Loucy (cell line): ENCODE results near the gene IL1RAPL2.

ENCODE experiments used
- H2AFZ ChIP-seq: fragments of 200-600 bp; sonication (generic); 2 replicates; pipeline ENCODE4 v1.6.0; 2016; ENCODE audit warnings: antibody characterized with exemption, mild to moderate bottlenecking, low read length, moderate library complexity
- H3F3A ChIP-seq: fragments of 200-600 bp; 2 replicates; pipeline ENCODE4 v1.6.0; 2016; ENCODE audit warnings: antibody characterized with exemption, low read depth, mild to moderate bottlenecking
- H3K27me3 ChIP-seq: fragments of 200-600 bp; sonication (generic); 2 replicates; pipeline ENCODE4 v1.6.1; 2014; ENCODE audit warnings: low read length, mild to moderate bottlenecking; ENCODE audit not compliant: insufficient read depth, poor library complexity, severe bottlenecking
- H3K36me3 ChIP-seq: fragments of 200-600 bp; sonication (generic); 2 replicates; pipeline ENCODE4 v1.6.1; 2016; ENCODE audit warnings: low read length; ENCODE audit not compliant: insufficient read depth
- H3K4me1 ChIP-seq: fragments of 200-600 bp; sonication (generic); 2 replicates; pipeline ENCODE4 v1.5.1; 2014; ENCODE audit warnings: low read length, mild to moderate bottlenecking; ENCODE audit not compliant: insufficient read depth, poor library complexity, severe bottlenecking
- H3K4me2 ChIP-seq: fragments of 200-600 bp; sonication (generic); 2 replicates; pipeline ENCODE4 v1.6.0; 2014; ENCODE audit warnings: antibody characterized with exemption, low read length, low read depth, mild to moderate bottlenecking; ENCODE audit not compliant: poor library complexity, severe bottlenecking
- H3K4me3 ChIP-seq: fragments of 200-600 bp; sonication (generic); 2 replicates; pipeline ENCODE4 v1.5.1; 2014; ENCODE audit warnings: low read length, mild to moderate bottlenecking, mixed read lengths; ENCODE audit not compliant: poor library complexity, severe bottlenecking
- H3K79me2 ChIP-seq: fragments of 200-600 bp; sonication (generic); 2 replicates; pipeline ENCODE4 v1.6.1; 2014; ENCODE audit warnings: low read length; ENCODE audit not compliant: insufficient read depth
- H3K9ac ChIP-seq: fragments of 200-600 bp; sonication (generic); 2 replicates; pipeline ENCODE4 v1.6.0; 2014; ENCODE audit warnings: mild to moderate bottlenecking, low read depth, low read length, moderate library complexity; ENCODE audit not compliant: poor library complexity, severe bottlenecking
- H3K9me2 ChIP-seq: fragments of 200-600 bp; sonication (generic); replicated peaks from 2 replicates; pipeline ENCODE4 v1.6.1; 2016; ENCODE audit warnings: low read depth, low read length, mixed read lengths
- H3K9me3 ChIP-seq: fragments of 200-600 bp; sonication (generic); 2 replicates; pipeline ENCODE4 v1.6.1; 2014; ENCODE audit warnings: mild to moderate bottlenecking, antibody characterized with exemption, low read length, low read depth; ENCODE audit not compliant: insufficient read depth
- H4K20me1 ChIP-seq: fragments of 200-600 bp; sonication (generic); 2 replicates; pipeline ENCODE4 v1.6.0; 2014; ENCODE audit warnings: antibody characterized with exemption, low read length, mild to moderate bottlenecking; ENCODE audit not compliant: insufficient read depth, poor library complexity, severe bottlenecking
- EZH2phosphoT487 ChIP-seq: fragments of 200-600 bp; IDR thresholded peaks from 2 replicates; pipeline ENCODE4 v1.6.1; 2018; ENCODE audit warnings: antibody characterized with exemption, mild to moderate bottlenecking, moderate library complexity, borderline replicate concordance
- TF ChIP-seq, protein P1 (sequence below): fragments of 200-600 bp; sonication (generic); conservative IDR thresholded peaks from 2 replicates; pipeline ENCODE4 v1.5.1; 2014; ENCODE audit warnings: mild to moderate bottlenecking, antibody characterized with exemption, low read length

Gene IL1RAPL2

GRCh38 chrX:105120463-105120862, 554.5 kb downstream of the IL1RAPL2 start:
- H3F3A ChIP-seq: no peaks in the 10 kb centered on the region
- no peaks in the 10 kb centered on the region for H3K9me2 ChIP-seq
- no peaks in the 10 kb centered on the region for H3K4me1 ChIP-seq
- H3K9ac ChIP-seq: no peak overlapping the region
- H4K20me1 ChIP-seq: no peaks in the 10 kb centered on the region
- H3K27me3 ChIP-seq: no peaks in the 10 kb centered on the region
- no peaks in the 10 kb centered on the region for H3K36me3 ChIP-seq
- no peak overlapping the region for H3K4me3 ChIP-seq
- no peak for TF ChIP-seq EZH2phosphoT487
- TF ChIP-seq, protein P1, sequence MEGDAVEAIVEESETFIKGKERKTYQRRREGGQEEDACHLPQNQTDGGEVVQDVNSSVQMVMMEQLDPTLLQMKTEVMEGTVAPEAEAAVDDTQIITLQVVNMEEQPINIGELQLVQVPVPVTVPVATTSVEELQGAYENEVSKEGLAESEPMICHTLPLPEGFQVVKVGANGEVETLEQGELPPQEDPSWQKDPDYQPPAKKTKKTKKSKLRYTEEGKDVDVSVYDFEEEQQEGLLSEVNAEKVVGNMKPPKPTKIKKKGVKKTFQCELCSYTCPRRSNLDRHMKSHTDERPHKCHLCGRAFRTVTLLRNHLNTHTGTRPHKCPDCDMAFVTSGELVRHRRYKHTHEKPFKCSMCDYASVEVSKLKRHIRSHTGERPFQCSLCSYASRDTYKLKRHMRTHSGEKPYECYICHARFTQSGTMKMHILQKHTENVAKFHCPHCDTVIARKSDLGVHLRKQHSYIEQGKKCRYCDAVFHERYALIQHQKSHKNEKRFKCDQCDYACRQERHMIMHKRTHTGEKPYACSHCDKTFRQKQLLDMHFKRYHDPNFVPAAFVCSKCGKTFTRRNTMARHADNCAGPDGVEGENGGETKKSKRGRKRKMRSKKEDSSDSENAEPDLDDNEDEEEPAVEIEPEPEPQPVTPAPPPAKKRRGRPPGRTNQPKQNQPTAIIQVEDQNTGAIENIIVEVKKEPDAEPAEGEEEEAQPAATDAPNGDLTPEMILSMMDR: no peak
- no peaks in the 10 kb centered on the region for H3K9me3 ChIP-seq
- H3K4me2 ChIP-seq: no peak overlapping the region
- H2AFZ ChIP-seq: no peak overlapping the region
- no peaks in the 10 kb centered on the region for H3K79me2 ChIP-seq

DNA sequence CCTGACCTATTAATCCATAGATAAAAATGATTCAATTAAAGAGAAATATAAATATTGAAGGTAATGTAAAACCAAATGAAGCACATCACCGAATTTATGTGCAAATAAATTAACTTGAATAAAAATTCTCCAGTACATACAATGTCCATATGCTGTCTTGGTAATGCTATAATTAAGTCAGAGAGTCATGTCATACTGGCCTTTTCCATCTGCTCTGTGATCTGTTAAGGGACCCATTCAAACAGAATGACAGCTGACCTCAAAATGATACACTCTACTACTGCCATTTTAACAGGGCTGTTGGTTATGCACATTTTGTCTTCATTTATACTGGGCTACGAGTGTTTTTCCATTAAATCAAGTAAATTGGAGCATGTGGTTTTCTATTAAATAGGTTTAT, 555.2 kb downstream of the IL1RAPL2 start:
- no peaks in the 10 kb centered on the region for H4K20me1 ChIP-seq
- H3K4me1 ChIP-seq: no peaks in the 10 kb centered on the region
- H3K9me2 ChIP-seq: no peaks in the 10 kb centered on the region
- no peak overlapping the region for H3K9ac ChIP-seq
- no peaks in the 10 kb centered on the region for H3K36me3 ChIP-seq
- H3K27me3 ChIP-seq: no peaks in the 10 kb centered on the region
- H3K79me2 ChIP-seq: no peaks in the 10 kb centered on the region
- H3K4me3 ChIP-seq: no peak overlapping the region
- TF ChIP-seq EZH2phosphoT487: no peak
- TF ChIP-seq, protein P1: no peak
- H3K9me3 ChIP-seq: no peaks in the 10 kb centered on the region
- no peaks in the 10 kb centered on the region for H3F3A ChIP-seq
- H2AFZ ChIP-seq: no peak overlapping the region
- H3K4me2 ChIP-seq: no peak overlapping the region

DNA sequence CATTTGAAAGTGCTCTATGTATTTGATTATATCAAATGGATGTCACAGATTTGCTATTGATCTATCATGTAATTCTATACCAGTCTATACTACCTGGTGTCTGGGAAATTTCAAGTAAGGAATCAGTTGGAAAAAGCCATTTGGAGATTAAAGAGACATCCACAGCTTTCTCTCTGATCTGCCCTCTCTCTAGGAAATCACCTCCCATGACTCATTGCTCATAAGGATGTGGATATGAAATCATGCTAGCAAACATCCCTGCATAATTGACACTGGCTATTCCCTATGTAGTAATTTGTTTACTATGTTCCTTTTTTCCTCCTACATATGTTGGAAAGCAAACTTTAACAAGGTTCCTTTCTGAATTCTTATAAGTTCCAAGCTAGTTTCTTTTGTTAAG, 560.2 kb downstream of the IL1RAPL2 start:
- H3K4me2 ChIP-seq: no peak overlapping the region
- H3K4me3 ChIP-seq: no peak overlapping the region
- TF ChIP-seq, protein P1: no peak
- TF ChIP-seq EZH2phosphoT487: no peak
- H4K20me1 ChIP-seq: no peaks in the 10 kb centered on the region
- H3K9me2 ChIP-seq: no peaks in the 10 kb centered on the region
- H3K79me2 ChIP-seq: no peaks in the 10 kb centered on the region
- H3K9ac ChIP-seq: no peak overlapping the region
- H3F3A ChIP-seq: no peaks in the 10 kb centered on the region
- H3K4me1 ChIP-seq: no peaks in the 10 kb centered on the region
- H3K27me3 ChIP-seq: no peaks in the 10 kb centered on the region
- no peaks in the 10 kb centered on the region for H3K9me3 ChIP-seq
- no peaks in the 10 kb centered on the region for H3K36me3 ChIP-seq
- no peak overlapping the region for H2AFZ ChIP-seq
